Right lung (tissue), 5 donors: ENCODE results near the gene PDGFB. TPM values are rescaled to one million over a fixed set of nuclear protein-coding genes. Genes with fewer than 3 reads are reported as not detected.

Source experiments
- DNase-seq, 2 donors: peaks; one replicate each; pipeline ENCODE4 v3.0.0-alpha.2; 2013
- polyA plus RNA-seq, 5 donors: library from polyadenylated mRNA; unstranded; fragments of 120-200 nt; gene quantifications; one replicate each; pipeline versions ENCODE4 v1.2.1 to v1.2.3, GENCODE V29; 2013; ENCODE audit warnings: inconsistent platforms in 1 of 5, low replicate concordance in 1 of 5; ENCODE audit not compliant: insufficient read length in 5 of 5, insufficient read depth in 1 of 5

Gene PDGFB
- polyA plus RNA-seq, 5 donors = 16.6 to 29.0 (median 19.7) TPM

- DNase-seq = no peak
Measured at GRCh38 chr22:39208013-39208680, 36.6 kb downstream of the PDGFB start.

- no peak for DNase-seq
Measured at GRCh38 chr22:39207141-39208012, 37.4 kb downstream of the PDGFB start.

- DNase-seq = no peak
Measured at GRCh38 chr22:39206491-39206890, 38.3 kb downstream of the PDGFB start.

GRCh38 chr22:39205344-39206021 lies 39.3 kb downstream of the PDGFB start:
- DNase-seq = no peak

GRCh38 chr22:39204216-39204615 lies 40.6 kb downstream of the PDGFB start:
- no peak for DNase-seq

GRCh38 chr22:39197578-39197977 lies 47.2 kb downstream of the PDGFB start:
- no peak for DNase-seq

- no peak for DNase-seq
Measured at GRCh38 chr22:39194098-39194497, 50.7 kb downstream of the PDGFB start.

GRCh38 chr22:39188809-39189208 lies 56.0 kb downstream of the PDGFB start:
- DNase-seq = no peak

- DNase-seq = peak; percentile 72 to 78
Measured at GRCh38 chr22:39185601-39186012, 59.2 kb downstream of the PDGFB start.

GRCh38 chr22:39184586-39185577 lies 59.9 kb downstream of the PDGFB start:
- DNase-seq = no peak

- DNase-seq = no peak
Measured at GRCh38 chr22:39183991-39184585, 60.7 kb downstream of the PDGFB start.

GRCh38 chr22:39182478-39183030 lies 62.2 kb downstream of the PDGFB start:
- DNase-seq = no peak

- no peak for DNase-seq
Measured at GRCh38 chr22:39181778-39182177, 63.0 kb downstream of the PDGFB start.

- DNase-seq = no peak
Measured at GRCh38 chr22:39181356-39181755, 63.4 kb downstream of the PDGFB start.

- no peak for DNase-seq
Measured at GRCh38 chr22:39179841-39180335, 64.9 kb downstream of the PDGFB start.

- no peak for DNase-seq
Measured at GRCh38 chr22:39179401-39179827, 65.4 kb downstream of the PDGFB start.

- DNase-seq = no peak
Measured at GRCh38 chr22:39178206-39179111, 66.3 kb downstream of the PDGFB start.

- DNase-seq = no peak
Measured at GRCh38 chr22:39177791-39178190, 67.0 kb downstream of the PDGFB start.

- no peak for DNase-seq
Measured at GRCh38 chr22:39177456-39177775, 67.4 kb downstream of the PDGFB start.
